Keratinocyte (primary cell): Measurements from ENCODE around the gene ALCAM. TPM values are rescaled to one million over a fixed set of nuclear protein-coding genes. Genes with fewer than 3 reads are reported as not detected.

Experiments used
- DNase-seq: peaks from one replicate; pipeline ENCODE4 v3.0.0-alpha.2; 2011; ENCODE audit warnings: low read depth, missing footprints, low spot score
- FAIRE-seq: peaks from 2 replicates; lab custom pipeline; 2011; peaks lifted over from hg19 to GRCh38; lab: Jason Lieb, UNC
- H2AFZ ChIP-seq: 2 replicates; pipeline ENCODE4 v1.6.0; 2012; ENCODE audit warnings: low read length, control low read depth, inconsistent platforms; ENCODE audit not compliant: control insufficient read depth
- H3K27ac ChIP-seq: 2 replicates; pipeline ENCODE4 v1.5.1; 2011; ENCODE audit warnings: low read length; ENCODE audit not compliant: control insufficient read depth, insufficient read depth
- H3K27me3 ChIP-seq: 3 replicates; pipeline ENCODE4 v1.6.0; 2011; ENCODE audit warnings: low read length; ENCODE audit not compliant: control insufficient read depth, insufficient read depth; ENCODE audit errors: extremely low read depth
- H3K36me3 ChIP-seq, 2 experiments: 2 replicates in 1 of 2; 3 replicates in 1 of 2; pipeline ENCODE4 v1.5.1; 2011; ENCODE audit warnings: low read length in 2 of 2, mild to moderate bottlenecking in 1 of 2; ENCODE audit not compliant: control insufficient read depth in 2 of 2, insufficient read depth in 2 of 2; ENCODE audit errors: extremely low read depth in 1 of 2
- H3K4me1 ChIP-seq: 3 replicates; pipeline ENCODE4 v1.5.1; 2011; ENCODE audit warnings: low read length; ENCODE audit not compliant: control insufficient read depth, insufficient read depth; ENCODE audit errors: extremely low read depth
- H3K4me2 ChIP-seq: 3 replicates; pipeline ENCODE4 v1.6.0; 2011; ENCODE audit warnings: low read depth, low read length; ENCODE audit not compliant: control insufficient read depth, insufficient read depth; ENCODE audit errors: extremely low read depth
- H3K4me3 ChIP-seq, 3 experiments: fragments of 200-600 bp in 1 of 3; sonication (generic) in 1 of 3; 2 replicates in 2 of 3; 3 replicates in 1 of 3; pipeline ENCODE4 v1.5.1; 2011 to 2016; ENCODE audit warnings: low read length in 3 of 3, mild to moderate bottlenecking in 3 of 3, control low read depth in 2 of 3, inconsistent platforms in 1 of 3, low read depth in 1 of 3, mixed read lengths in 1 of 3, mixed run types in 1 of 3, moderate library complexity in 1 of 3; ENCODE audit not compliant: control insufficient read depth in 2 of 3, insufficient read depth in 2 of 3; ENCODE audit errors: extremely low read depth in 1 of 3
- H3K79me2 ChIP-seq: 2 replicates; pipeline ENCODE4 v1.6.0; 2012; ENCODE audit warnings: low read length; ENCODE audit not compliant: control insufficient read depth, insufficient read depth
- H3K9ac ChIP-seq: 3 replicates; pipeline ENCODE4 v1.6.0; 2011; ENCODE audit warnings: low read length; ENCODE audit not compliant: control insufficient read depth, insufficient read depth; ENCODE audit errors: extremely low read depth
- H3K9me1 ChIP-seq: 3 replicates; pipeline ENCODE4 v1.6.0; 2011; ENCODE audit warnings: low read length; ENCODE audit not compliant: control insufficient read depth, insufficient read depth; ENCODE audit errors: extremely low read depth
- H3K9me3 ChIP-seq: 2 replicates; pipeline ENCODE4 v1.5.1; 2012; ENCODE audit warnings: low read depth, low read length; ENCODE audit not compliant: control insufficient read depth
- H4K20me1 ChIP-seq: 3 replicates; pipeline ENCODE4 v1.6.0; 2011; ENCODE audit warnings: low read length; ENCODE audit not compliant: control insufficient read depth, insufficient read depth; ENCODE audit errors: extremely low read depth
- EZH2 ChIP-seq: IDR thresholded peaks from one replicate; pipeline ENCODE4 v1.6.1; 2012; ENCODE audit warnings: inconsistent platforms, mild to moderate bottlenecking, low read length, moderate library complexity
- dilution Hi-C: fragments of 300-500 bp; cut with MboI; formaldehyde crosslinking; loops from one replicate; pipeline ENCODE4 v1.7.0; 2020; ENCODE audit warnings: low sequenced_read_pairs; ENCODE audit not compliant: extremely low pct_ligation_motif_present
- polyA plus RNA-seq, 5 experiments: library from polyadenylated mRNA; depleted of rRNA in 3 of 5; stranded (reverse) in 3 of 5; stranded (forward) in 1 of 5; unstranded in 1 of 5; fragments of >200 nt; gene quantifications; 1 replicate in 1 of 5; 2 replicates in 3 of 5; 3 replicates in 1 of 5; pipeline versions ENCODE4 v1.2.1 to v1.2.3, GENCODE V29; 2011 to 2012; ENCODE audit warnings: missing spikeins in 2 of 5, low read depth in 1 of 5, low replicate concordance in 1 of 5
- TF ChIP-seq, protein P1 (sequence below), 3 experiments: IDR thresholded peaks in 1 of 3; conservative IDR thresholded peaks in 1 of 3; optimal IDR thresholded peaks in 1 of 3; 2 replicates in 2 of 3; 3 replicates in 1 of 3; pipeline versions ENCODE3 to v1.5.1; 2011; ENCODE audit warnings: low read length in 3 of 3, mild to moderate bottlenecking in 3 of 3, moderate library complexity in 2 of 3, control low read depth in 1 of 3, inconsistent platforms in 1 of 3; ENCODE audit not compliant: insufficient read depth in 2 of 3; ENCODE audit errors: extremely low read depth in 1 of 3

Gene ALCAM
- polyA plus RNA-seq, 1 donor (not counting 4 experiments of a cell fraction or from before 2014, with no cell fraction given) = 71.3 TPM

GRCh38 chr3:105613120-105613519, 246.4 kb downstream of the ALCAM start:
- TF ChIP-seq EZH2 = no peak
- TF ChIP-seq, protein P1, sequence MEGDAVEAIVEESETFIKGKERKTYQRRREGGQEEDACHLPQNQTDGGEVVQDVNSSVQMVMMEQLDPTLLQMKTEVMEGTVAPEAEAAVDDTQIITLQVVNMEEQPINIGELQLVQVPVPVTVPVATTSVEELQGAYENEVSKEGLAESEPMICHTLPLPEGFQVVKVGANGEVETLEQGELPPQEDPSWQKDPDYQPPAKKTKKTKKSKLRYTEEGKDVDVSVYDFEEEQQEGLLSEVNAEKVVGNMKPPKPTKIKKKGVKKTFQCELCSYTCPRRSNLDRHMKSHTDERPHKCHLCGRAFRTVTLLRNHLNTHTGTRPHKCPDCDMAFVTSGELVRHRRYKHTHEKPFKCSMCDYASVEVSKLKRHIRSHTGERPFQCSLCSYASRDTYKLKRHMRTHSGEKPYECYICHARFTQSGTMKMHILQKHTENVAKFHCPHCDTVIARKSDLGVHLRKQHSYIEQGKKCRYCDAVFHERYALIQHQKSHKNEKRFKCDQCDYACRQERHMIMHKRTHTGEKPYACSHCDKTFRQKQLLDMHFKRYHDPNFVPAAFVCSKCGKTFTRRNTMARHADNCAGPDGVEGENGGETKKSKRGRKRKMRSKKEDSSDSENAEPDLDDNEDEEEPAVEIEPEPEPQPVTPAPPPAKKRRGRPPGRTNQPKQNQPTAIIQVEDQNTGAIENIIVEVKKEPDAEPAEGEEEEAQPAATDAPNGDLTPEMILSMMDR (optimal IDR thresholded peaks at IDR 0.05 in 1 of 3, IDR thresholded peaks at IDR 0.05 in 1 of 3, conservative IDR thresholded peaks at IDR 0.05 in 1 of 3; ENCODE audit: extremely low read depth in 1 of 3, insufficient read depth in 2 of 3, low read length in 3 of 3) = no peak
- Histone ChIP-seq H3K27me3 (no peaks in the 10 kb centered on the region), H3K9ac (no peak overlapping the region), H3K9me1 (no peaks in the 10 kb centered on the region), H3K36me3 (no peaks in the 10 kb centered on the region), H3K27ac (no peak overlapping the region), H3K79me2 (no peaks in the 10 kb centered on the region), H2AFZ (no peak overlapping the region), H3K9me3 (no peaks in the 10 kb centered on the region), H4K20me1 (no peaks in the 10 kb centered on the region), H3K4me2 (no peak overlapping the region), H3K4me3 (no peak overlapping the region), H3K4me1 (peaks cover 14% of the 10 kb centered on the region)
- no peak for DNase-seq
- no peak for FAIRE-seq
- dilution Hi-C loops = no loop called here

DNA sequence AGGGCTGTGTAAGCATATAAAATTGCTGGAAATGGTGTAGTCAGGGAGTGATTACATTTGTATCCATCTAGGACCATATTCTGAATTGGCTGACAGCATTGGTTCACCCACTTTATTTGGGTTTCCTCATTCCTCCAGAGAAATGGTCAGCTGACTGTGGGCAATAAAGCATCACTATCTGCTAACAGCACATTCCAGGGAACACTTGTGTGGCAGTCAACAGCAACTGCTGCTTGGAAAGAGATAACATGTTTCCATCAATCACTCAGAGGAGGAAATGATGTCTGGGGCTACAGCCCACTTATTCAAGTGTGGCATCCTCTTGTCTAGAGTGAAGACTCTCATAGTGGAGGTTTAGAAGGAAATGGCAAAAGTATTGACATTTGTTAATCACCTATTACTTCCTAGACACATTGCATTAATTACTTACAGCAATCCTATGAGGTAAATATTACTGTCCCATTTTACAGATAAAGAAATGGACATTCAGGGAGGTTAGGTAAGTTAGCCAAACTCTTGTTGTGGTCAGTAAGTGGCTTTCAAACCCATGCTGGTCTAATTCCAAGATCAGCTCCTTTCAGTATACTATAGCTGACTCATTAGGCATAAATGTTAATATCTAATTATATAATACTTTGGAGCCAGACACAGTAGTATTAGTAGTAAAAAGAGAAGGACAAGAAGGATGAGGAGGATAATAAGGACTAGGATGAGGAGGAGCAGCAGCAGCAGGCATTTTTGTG, 247.8 kb downstream of the ALCAM start:
- H3K4me2 ChIP-seq = no peak overlapping the region
- H2AFZ ChIP-seq = no peak overlapping the region
- H3K4me3 ChIP-seq = no peak overlapping the region
- no peak overlapping the region for H3K27ac ChIP-seq
- TF ChIP-seq EZH2 = no peak
- TF ChIP-seq, protein P1 (optimal IDR thresholded peaks at IDR 0.05 in 1 of 3, IDR thresholded peaks at IDR 0.05 in 1 of 3, conservative IDR thresholded peaks at IDR 0.05 in 1 of 3; ENCODE audit: extremely low read depth in 1 of 3, insufficient read depth in 2 of 3, low read length in 3 of 3) = no peak
- no peaks in the 10 kb centered on the region for H3K79me2 ChIP-seq
- H3K36me3 ChIP-seq = no peaks in the 10 kb centered on the region
- FAIRE-seq = no peak
- H3K9ac ChIP-seq = no peak overlapping the region
- H3K9me3 ChIP-seq = no peaks in the 10 kb centered on the region
- H4K20me1 ChIP-seq = no peaks in the 10 kb centered on the region
- no peaks in the 10 kb centered on the region for H3K9me1 ChIP-seq
- dilution Hi-C loops = no loop called here
- peaks cover 14% of the 10 kb centered on the region for H3K4me1 ChIP-seq
- no peaks in the 10 kb centered on the region for H3K27me3 ChIP-seq
- no peak for DNase-seq
